NCI-H146 treated with DMSO at 0.1 percent for 48 hours (cell line): Measurements from ENCODE around the gene IMP3.

Experiments
- DNase-seq: peaks from one replicate; lab custom pipeline; 2025; ENCODE audit not compliant: unreplicated experiment; lab: John Stamatoyannopoulos, UW

The IMP3 gene

GRCh38 chr15:75673426-75674235 is 33.6 kb upstream of the IMP3 start:
- DNase-seq = no peak

GRCh38 chr15:75672646-75673425 is 32.8 kb upstream of the IMP3 start:
- DNase-seq = no peak

- no peak for DNase-seq
Measured at GRCh38 chr15:75671730-75672602, 31.9 kb upstream of the IMP3 start.

GRCh38 chr15:75669879-75670212 is 29.8 kb upstream of the IMP3 start:
- no peak for DNase-seq

- DNase-seq = no peak
Measured at GRCh38 chr15:75669191-75669878, 29.3 kb upstream of the IMP3 start.

- DNase-seq = no peak
Measured at GRCh38 chr15:75666823-75667501, 26.9 kb upstream of the IMP3 start.

GRCh38 chr15:75663931-75664421 is 24.0 kb upstream of the IMP3 start:
- DNase-seq = peak; percentile 80

- no peak for DNase-seq
Measured at GRCh38 chr15:75662823-75663519, 22.9 kb upstream of the IMP3 start.

- DNase-seq = no peak
Measured at GRCh38 chr15:75661756-75662140, 21.7 kb upstream of the IMP3 start.

GRCh38 chr15:75661100-75661755 is 21.2 kb upstream of the IMP3 start:
- DNase-seq = no peak

GRCh38 chr15:75659928-75660645 is 20.1 kb upstream of the IMP3 start:
- no peak for DNase-seq

GRCh38 chr15:75659141-75659771 is 19.2 kb upstream of the IMP3 start:
- DNase-seq = no peak

GRCh38 chr15:75656813-75657212 is 16.8 kb upstream of the IMP3 start:
- DNase-seq = no peak

GRCh38 chr15:75656331-75656730 is 16.3 kb upstream of the IMP3 start:
- no peak for DNase-seq

GRCh38 chr15:75655931-75656330 is 15.9 kb upstream of the IMP3 start:
- peak; percentile 2 for DNase-seq

GRCh38 chr15:75654201-75654907 is 14.3 kb upstream of the IMP3 start:
- no peak for DNase-seq

- no peak for DNase-seq
Measured at GRCh38 chr15:75653347-75653913, 13.4 kb upstream of the IMP3 start.
